ENCODE results near the gene XIRP1.

Gene XIRP1

DNA sequence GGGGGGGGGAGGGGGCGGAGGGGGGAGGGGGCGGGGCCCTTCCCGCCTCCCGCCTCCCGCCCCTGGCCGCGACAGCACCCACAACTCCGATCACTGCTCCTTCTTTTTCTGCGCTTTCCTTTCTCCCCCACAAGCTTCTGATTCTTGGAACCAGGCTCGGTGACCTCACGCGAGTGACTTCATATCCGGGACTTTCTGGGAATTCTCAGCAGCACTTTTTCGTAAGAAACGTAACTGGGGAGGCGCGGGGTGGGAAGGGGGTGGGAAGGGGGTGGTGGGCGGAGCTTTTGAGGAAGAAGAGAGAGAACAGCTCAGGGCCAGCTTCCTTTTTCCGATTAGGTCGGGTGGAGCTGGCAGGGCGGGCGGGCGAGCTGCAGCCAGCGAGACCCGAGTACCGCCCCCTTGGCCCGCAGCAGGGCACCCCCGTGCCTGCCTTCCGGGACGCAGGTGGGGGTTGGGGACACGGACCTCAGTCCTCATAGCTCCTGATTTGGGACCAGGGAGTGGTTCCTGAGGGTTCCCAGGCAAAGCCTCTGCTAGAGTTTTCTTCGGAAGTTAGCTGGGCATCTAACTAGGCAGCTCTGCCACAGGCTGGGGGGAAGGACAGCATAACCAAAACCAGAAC, 14.6 kb downstream of the XIRP1 start:
- peak; percentile 85 for DNase-seq
- Histone ChIP-seq H3K9me3 (ENCODE audit: insufficient read depth, low read length, severe bottlenecking) (no peaks in the 10 kb centered on the region), H3K79me2 (ENCODE audit: insufficient read depth, low read length) (no peaks in the 10 kb centered on the region), H2AFZ (ENCODE audit: low read depth, low read length) (peak overlapping the region; percentile 48), H3K27ac (ENCODE audit: low read length) (peak overlapping the region; percentile 40), H4K20me1 (ENCODE audit: insufficient read depth, low read length) (0 out of 2 replicates have a peak, but pooled peaks cover 13% of the 10 kb centered on the region), H3K4me3 (ENCODE audit: low read depth in 1 of 2, low read length in 2 of 2) (peak overlapping the region; percentile 31 to 58; a peak in 3 of 4 replicates), H3K36me3 (ENCODE audit: insufficient read depth, low read length) (no peaks in the 10 kb centered on the region), H3K27me3 (ENCODE audit: insufficient read depth, low read length, poor library complexity) (peaks cover 16% of the 10 kb centered on the region), H3K4me1 (ENCODE audit: insufficient read depth, low read length) (peaks cover 37% of the 10 kb centered on the region), H3K4me2 (ENCODE audit: insufficient read depth, low read length) (peak overlapping the region; percentile 90), H3K9ac (ENCODE audit: low read depth, low read length) (peak overlapping the region; percentile 58)
- no peak for TF ChIP-seq EZH2 (IDR thresholded peaks at IDR 0.05; ENCODE audit: borderline replicate concordance, low read depth, low read length, severe bottlenecking)
- no peak for TF ChIP-seq CTCF (IDR thresholded peaks at IDR 0.05; ENCODE audit: borderline replicate concordance, extremely low read depth, low read length, poor library complexity, severe bottlenecking)
- ATAC-seq (ENCODE audit: insufficient read depth, low read depth), result peak; percentile 69

DNA sequence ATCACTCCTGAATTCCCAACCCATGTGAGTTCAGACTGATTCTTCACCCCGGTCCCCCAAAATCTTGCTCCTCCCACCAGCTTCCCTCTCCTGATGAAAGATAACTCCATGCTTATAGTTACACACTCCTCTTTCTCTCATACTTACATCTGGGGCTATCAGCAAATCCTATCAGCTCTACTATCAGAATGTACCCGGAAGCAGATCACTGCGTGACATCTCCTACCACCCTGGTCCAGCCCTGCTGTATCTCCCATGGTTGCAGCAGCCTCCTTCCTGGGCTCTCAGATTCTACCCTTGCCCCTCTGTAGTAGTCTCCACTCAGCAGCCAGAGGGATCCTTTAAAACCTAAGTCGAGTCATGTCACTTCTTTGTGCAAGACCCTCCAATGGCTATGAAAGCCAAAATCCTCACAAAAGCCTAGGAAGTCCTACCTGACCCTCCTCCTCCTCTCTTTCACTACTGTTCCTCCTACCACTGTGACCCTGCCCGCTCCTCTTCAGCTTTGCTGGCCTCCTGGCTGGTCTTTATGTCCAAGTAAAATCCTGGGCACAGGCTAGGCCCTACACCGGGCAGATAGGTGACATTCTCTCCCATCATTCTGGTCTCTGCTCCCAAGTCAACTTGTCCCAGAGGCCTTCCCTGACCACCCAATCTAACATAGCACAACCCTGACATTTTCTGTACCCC, 16.2 kb downstream of the XIRP1 start:
- H3K36me3 ChIP-seq (ENCODE audit: insufficient read depth, low read length), result no peaks in the 10 kb centered on the region
- H3K9me3 ChIP-seq (ENCODE audit: insufficient read depth, low read length, severe bottlenecking), result no peaks in the 10 kb centered on the region
- no peaks in the 10 kb centered on the region for H3K79me2 ChIP-seq (ENCODE audit: insufficient read depth, low read length)
- 0 out of 2 replicates have a peak, but pooled peaks cover 13% of the 10 kb centered on the region for H4K20me1 ChIP-seq (ENCODE audit: insufficient read depth, low read length)
- H3K4me3 ChIP-seq (ENCODE audit: low read depth in 1 of 2, low read length in 2 of 2), result no peak overlapping the region
- peaks cover 20% of the 10 kb centered on the region for H3K27me3 ChIP-seq (ENCODE audit: insufficient read depth, low read length, poor library complexity)
- DNase-seq (no peak), ATAC-seq (ENCODE audit: insufficient read depth, low read depth) (no peak)
- no peak overlapping the region for H3K9ac ChIP-seq (ENCODE audit: low read depth, low read length)
- H2AFZ ChIP-seq (ENCODE audit: low read depth, low read length), result no peak overlapping the region
- TF ChIP-seq EZH2 (IDR thresholded peaks at IDR 0.05; ENCODE audit: borderline replicate concordance, low read depth, low read length, severe bottlenecking) (no peak), CTCF (IDR thresholded peaks at IDR 0.05; ENCODE audit: borderline replicate concordance, extremely low read depth, low read length, poor library complexity, severe bottlenecking) (no peak)
- no peak overlapping the region for H3K27ac ChIP-seq (ENCODE audit: low read length)
- no peak overlapping the region for H3K4me2 ChIP-seq (ENCODE audit: insufficient read depth, low read length)
- H3K4me1 ChIP-seq (ENCODE audit: insufficient read depth, low read length), result peaks cover 36% of the 10 kb centered on the region

DNA sequence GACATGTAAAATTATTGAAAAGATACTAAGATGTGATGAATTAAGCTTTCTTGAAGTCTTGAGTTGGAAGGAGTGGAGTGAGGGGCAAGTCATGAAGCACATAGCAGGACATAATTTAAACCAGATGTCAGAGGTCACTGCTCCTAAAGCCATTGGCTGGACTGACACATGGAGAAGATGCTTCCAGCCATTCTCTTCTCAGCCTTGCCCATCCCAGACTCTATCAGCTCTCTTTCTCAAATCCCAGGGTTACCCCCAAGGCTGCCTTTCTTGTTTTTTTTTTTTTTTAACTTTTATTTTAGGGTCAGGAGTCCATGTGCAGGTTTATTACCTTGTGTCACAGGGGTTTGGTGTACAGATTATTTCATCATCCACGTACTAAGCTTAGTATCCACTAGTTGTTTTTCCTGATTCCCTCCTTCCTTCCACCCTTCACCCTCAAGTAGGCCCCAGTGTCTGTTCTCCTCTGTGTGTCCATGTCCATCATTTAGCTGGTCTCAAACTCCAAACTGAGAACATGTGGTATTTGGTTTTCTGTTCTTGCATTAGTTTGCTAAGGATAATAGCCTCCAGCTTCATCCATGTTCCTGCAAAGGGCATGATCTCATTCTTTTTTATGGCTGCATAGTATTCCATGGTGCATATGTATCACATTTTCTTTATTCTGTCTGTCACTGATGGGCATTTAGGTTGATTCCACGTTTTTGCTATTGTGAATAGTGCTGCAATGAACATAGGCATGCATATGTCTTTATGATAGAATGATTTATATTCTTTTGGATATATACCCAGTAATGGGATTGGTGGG, 18.9 kb downstream of the XIRP1 start:
- Histone ChIP-seq H3K4me2 (ENCODE audit: insufficient read depth, low read length) (no peak overlapping the region), H3K36me3 (ENCODE audit: insufficient read depth, low read length) (no peaks in the 10 kb centered on the region), H3K4me1 (ENCODE audit: insufficient read depth, low read length) (peaks cover 9% of the 10 kb centered on the region), H3K27me3 (ENCODE audit: insufficient read depth, low read length, poor library complexity) (peaks cover 8% of the 10 kb centered on the region), H3K79me2 (ENCODE audit: insufficient read depth, low read length) (no peaks in the 10 kb centered on the region), H3K4me3 (ENCODE audit: low read depth in 1 of 2, low read length in 2 of 2) (no peak overlapping the region), H2AFZ (ENCODE audit: low read depth, low read length) (no peak overlapping the region), H3K9ac (ENCODE audit: low read depth, low read length) (no peak overlapping the region), H3K9me3 (ENCODE audit: insufficient read depth, low read length, severe bottlenecking) (no peaks in the 10 kb centered on the region), H4K20me1 (ENCODE audit: insufficient read depth, low read length) (no peaks in the 10 kb centered on the region), H3K27ac (ENCODE audit: low read length) (no peak overlapping the region)
- no peak for DNase-seq
- ATAC-seq (ENCODE audit: insufficient read depth, low read depth), result no peak
- TF ChIP-seq EZH2 (IDR thresholded peaks at IDR 0.05; ENCODE audit: borderline replicate concordance, low read depth, low read length, severe bottlenecking), result no peak
- no peak for TF ChIP-seq CTCF (IDR thresholded peaks at IDR 0.05; ENCODE audit: borderline replicate concordance, extremely low read depth, low read length, poor library complexity, severe bottlenecking)

Measured in DND-41 (cell line).